ENCODE measurements around the gene BMPER.

Gene BMPER

GRCh38 chr7:34145603-34146002 lies 240.3 kb downstream of the BMPER start:
- H3K4me3 ChIP-seq (ENCODE audit: low read length) = no peak overlapping the region
- no peak for TF ChIP-seq CTCF (conservative IDR thresholded peaks at IDR 0.05; ENCODE audit: low read length)
- DNase-seq (ENCODE audit: low read depth) = no peak

GRCh38 chr7:34153656-34154270 lies 248.4 kb downstream of the BMPER start:
- DNase-seq (ENCODE audit: low read depth) = peak; percentile 64
- H3K4me3 ChIP-seq (ENCODE audit: low read length) = no peak overlapping the region
- TF ChIP-seq CTCF (conservative IDR thresholded peaks at IDR 0.05; ENCODE audit: low read length) = no peak

- no peak overlapping the region for H3K4me3 ChIP-seq (ENCODE audit: low read length)
- peak; percentile 99 for DNase-seq (ENCODE audit: low read depth)
- TF ChIP-seq CTCF (conservative IDR thresholded peaks at IDR 0.05; ENCODE audit: low read length) = no peak; the same call in 1 of the 2 replicates
Measured at GRCh38 chr7:34155220-34155908, 250.0 kb downstream of the BMPER start.

GRCh38 chr7:34156336-34156735 lies 251.0 kb downstream of the BMPER start:
- no peak overlapping the region for H3K4me3 ChIP-seq (ENCODE audit: low read length)
- DNase-seq (ENCODE audit: low read depth) = peak; percentile 90
- TF ChIP-seq CTCF (conservative IDR thresholded peaks at IDR 0.05; ENCODE audit: low read length) = no peak

GRCh38 chr7:34157137-34157536 lies 251.8 kb downstream of the BMPER start:
- DNase-seq (ENCODE audit: low read depth) = peak; percentile 87
- H3K4me3 ChIP-seq (ENCODE audit: low read length) = no peak overlapping the region
- no peak for TF ChIP-seq CTCF (conservative IDR thresholded peaks at IDR 0.05; ENCODE audit: low read length)

- no peak overlapping the region for H3K4me3 ChIP-seq (ENCODE audit: low read length)
- DNase-seq (ENCODE audit: low read depth) = no peak
Measured at GRCh38 chr7:34158368-34159153, 253.2 kb downstream of the BMPER start.

More at GRCh38 chr7:34158368-34159153, 253.2 kb downstream of the BMPER start:
- no peak for TF ChIP-seq CTCF (conservative IDR thresholded peaks at IDR 0.05; ENCODE audit: low read length)

All from AG10803 (cell line).